SIG-M5 (cell line): ENCODE measurements around the gene NKX1-2.

ENCODE experiments used
- DNase-seq: peaks from one replicate; lab custom pipeline; 2025; lab: John Stamatoyannopoulos, UW

NKX1-2 gene

DNA sequence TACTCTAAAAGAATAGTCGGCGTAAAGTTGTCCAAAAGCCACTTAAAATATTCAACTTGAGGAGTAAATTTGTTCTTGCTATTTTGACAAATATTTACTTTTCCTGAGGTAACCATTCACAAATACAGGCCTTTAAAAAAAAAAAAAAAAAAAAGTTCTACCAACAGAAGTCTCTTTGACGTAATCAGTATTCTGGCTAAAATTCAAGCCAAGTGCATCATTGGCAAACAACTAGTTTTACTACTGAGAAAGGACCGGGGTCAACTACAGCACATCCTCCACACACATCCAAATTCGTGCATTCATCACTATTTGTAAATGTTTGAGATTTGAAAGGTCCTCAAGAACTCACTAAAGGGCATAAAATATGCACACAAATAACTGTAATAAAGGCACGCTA lies 33.1 kb downstream of the NKX1-2 start:
- no peak for DNase-seq

DNA sequence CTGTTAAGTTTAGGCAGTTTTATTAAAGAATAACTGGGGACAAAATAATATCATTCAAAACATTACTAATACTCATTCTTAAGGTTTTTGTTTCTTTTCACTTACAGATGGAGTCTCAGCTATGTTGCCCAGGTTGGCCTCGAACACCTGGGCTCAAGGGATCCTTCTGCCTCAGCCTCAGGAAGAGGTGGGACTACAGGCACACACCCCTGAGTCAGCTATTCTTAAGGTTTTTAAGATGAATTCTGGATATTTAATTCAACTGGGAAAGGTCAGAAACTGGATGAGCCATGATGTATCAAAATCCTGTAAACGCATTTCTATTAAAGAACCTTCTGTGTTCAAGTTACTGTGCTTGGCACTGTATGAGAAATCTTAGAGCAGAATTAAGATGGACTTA lies 34.6 kb downstream of the NKX1-2 start:
- no peak for DNase-seq

GRCh38 chr10:124414076-124414475 lies 35.8 kb downstream of the NKX1-2 start:
- DNase-seq = no peak

- DNase-seq = no peak
These were observed 40.1 kb downstream of the NKX1-2 start for GRCh38 chr10:124409696-124410095.

- DNase-seq = no peak
These were observed 41.5 kb downstream of the NKX1-2 start for GRCh38 chr10:124408357-124408756.

- no peak for DNase-seq
These were observed 42.4 kb downstream of the NKX1-2 start for GRCh38 chr10:124407456-124407855.

DNA sequence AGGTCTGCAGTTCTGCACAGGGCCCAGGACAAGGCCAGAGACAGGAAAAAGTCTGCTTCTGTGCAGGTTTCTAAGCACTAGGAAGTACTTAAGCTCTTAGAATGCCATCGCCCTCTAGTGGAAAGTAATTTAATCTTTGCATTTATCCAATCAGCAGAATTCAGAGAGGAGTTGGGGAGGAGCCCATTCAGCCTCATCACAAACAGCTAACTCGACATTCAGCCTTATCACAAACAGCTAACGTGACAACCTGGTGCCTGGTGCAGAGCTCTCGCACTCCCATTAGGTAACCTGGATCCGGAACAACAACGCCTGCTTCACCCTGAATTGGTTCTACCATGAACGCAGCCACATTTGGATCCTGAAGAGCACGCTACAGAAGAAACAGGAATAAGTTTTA lies 46.3 kb downstream of the NKX1-2 start:
- DNase-seq = peak; percentile 5

- no peak for DNase-seq
These were observed 47.6 kb downstream of the NKX1-2 start for GRCh38 chr10:124402273-124402672.

DNA sequence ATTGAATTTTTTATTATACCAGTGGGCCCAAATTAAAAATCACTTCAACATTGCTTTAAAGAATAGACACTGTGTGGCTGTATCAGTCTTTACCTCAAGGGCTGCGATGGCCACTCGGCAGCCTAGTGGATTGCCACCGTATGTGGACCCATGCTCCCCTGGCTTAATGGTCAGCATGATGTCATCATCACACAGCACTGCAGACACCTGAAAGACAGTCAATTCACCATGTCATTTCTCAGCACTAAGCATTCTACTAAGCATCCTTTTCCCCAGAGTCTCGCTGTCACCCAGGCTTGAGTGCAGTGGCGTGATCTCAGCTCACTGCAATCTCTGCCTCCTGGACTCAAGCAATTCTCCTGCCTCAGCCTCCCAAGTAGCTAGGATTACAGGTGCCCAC lies 48.2 kb downstream of the NKX1-2 start:
- no peak for DNase-seq
